ENCODE measurements around the gene RTN4R.

Gene RTN4R

DNA sequence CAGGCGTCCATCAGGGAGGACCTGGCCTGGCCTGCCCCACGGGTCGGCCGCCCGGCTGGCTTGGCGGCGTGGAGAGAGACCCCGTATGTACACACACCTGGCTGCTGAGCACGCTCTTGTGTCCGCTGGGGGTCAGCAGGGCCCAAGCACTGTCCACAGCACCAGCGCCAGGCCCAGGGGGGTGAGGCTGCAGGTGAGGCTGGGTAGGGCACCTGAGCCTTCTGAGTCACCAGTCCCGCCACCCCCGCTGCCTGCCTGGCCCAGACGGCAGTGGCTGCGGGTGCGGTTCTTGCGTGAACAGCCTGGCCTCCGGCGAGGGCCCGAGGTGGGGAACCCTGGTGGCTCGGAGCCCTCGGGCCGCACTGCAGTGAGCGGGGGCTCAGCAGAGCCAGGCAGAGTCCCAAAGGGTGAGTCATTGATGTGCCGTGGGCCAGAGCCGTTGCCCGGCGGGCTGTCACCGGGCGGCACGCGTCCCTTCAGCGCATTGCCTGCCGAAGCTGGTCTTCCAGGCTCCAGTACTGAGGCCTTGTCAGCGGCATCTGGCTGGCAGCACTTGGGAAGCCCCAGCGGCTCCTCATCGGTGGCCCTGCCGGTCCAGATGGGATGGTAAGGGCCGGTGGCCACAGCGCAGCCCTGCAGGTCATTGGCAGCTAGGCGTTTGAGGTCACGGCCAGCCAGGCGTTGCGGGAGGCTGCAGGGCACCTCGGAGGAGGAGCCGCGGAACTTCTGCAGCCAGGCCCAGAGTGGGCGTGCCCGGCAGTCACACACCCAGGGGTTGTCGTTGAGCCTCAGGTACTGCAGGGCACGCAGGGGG lies 26.3 kb downstream of the RTN4R start:
- no peak for DNase-seq

DNA sequence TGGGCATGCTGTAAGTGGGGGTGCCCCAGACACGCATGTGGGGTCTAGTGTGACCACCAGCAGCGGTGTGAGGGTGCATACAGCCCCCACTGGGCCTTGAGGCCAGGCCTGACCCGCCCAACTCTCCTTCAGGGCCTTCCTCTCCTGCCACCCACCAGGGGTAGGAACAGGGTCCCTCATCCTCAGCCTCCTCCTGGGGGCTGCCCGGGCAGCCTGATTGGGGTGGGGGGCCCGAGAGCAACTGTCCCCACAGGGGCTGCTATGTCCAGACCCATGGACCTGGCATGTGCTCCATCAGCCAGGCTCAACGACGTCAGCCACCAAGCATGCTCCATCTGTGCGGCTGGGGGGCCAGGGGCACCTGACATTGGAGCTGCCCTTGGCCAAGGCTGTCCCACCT lies 27.2 kb downstream of the RTN4R start:
- DNase-seq: no peak

DNA sequence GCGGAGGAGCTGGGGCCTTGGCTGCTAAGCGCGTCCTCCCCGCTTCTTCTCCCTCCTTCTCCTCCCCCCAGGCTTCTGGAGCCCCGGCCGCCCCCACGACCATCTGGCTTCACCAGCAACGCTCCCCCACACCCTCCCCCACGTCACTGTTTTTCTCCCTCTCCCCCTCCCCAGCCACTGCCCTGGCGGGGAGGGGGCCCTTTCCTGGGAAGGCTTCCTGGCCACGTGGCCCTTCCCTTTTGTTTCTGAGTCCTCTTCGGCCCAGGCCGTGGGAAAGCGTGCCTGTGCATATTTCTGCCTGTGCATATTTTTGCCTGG lies 27.7 kb downstream of the RTN4R start:
- DNase-seq: no peak

- no peak for DNase-seq
These were observed 28.3 kb downstream of the RTN4R start for GRCh38 chr22:20239676-20240446.

DNA sequence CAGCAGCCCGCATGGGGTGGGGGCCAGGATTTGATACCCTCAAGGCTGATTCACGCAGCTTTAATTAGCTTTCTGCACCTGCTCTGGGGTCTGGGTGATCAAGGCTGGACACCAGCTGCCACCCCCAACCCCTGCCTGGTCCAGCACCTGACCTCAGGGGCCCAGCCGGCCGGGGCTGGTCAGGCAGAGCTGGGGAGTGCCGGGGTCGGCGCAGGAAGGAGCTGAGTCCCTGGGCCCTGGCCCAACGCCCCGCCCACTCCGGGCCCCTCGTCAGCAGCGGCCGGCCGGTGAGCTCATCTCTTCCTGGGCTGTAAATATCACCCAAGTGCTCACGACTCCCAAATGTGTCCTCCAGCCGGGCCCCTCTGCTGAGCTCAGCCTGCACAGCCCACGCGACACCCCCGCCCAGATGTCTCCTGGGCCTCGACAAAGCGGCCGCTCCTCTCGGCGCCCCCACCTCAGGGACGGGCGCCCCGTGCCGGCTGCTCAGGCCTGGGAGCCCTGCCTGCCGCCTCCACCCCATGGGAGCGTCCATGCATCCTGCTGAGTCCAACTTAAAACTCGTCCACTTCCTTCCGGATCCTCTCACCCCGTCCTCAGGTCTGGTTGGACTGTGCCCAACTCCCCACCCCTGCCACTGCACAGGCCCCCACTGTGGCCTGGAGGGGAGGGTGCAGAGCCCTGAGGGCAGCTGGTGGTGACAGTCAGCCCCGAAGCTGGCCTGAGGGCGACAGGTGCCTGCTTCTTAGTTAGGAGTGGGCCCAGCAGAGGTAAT lies 29.0 kb downstream of the RTN4R start:
- DNase-seq: no peak

GRCh38 chr22:20238536-20238900 lies 29.6 kb downstream of the RTN4R start:
- peak; percentile 19 for DNase-seq

DNA sequence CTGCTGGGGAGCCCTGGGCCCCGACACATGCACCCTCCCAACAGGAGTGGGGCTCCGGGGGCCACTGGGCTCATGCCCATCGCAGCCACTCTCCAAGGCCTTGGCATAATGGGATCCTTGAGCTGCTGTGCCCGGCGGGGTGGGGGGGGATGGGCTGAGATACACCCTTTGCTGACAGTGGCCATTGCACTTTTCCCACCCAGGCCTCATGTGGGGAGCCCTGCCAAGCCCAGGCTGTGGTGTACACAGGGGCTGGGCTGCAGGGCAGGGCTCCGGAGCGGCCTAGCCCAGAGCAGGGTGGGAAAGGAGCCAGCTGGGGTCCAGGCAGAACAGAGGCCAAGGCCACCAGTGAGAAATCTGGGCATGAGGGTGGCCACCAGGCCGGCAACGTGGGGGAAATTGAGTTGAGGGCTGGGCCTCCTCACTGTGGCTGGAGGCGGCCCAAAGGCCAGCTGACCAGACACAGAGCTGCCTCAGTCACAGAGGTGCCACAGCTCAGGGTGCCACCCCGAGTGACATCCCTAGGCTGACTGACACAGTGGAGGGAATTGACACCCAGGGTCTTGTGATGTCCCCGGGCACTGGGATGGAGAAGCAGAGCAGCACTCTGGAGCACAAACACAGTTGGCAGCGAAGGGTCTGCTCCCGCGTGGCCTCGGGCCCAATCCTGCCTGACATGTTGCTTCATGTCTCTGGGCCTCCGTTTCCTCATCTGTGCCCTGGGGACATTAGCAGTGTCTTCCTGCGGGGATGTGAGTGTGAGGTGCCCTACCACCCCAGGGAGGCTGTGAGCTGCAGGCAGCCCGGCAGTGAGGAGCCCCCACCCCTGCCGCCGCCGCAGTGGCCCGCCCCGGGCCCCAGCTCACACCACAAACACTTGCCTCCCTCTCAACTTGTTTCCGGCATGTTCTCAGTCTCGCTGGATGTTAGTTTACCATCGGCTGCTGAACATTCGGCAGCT lies 30.4 kb downstream of the RTN4R start:
- no peak for DNase-seq

GRCh38 chr22:20236052-20236717 lies 31.9 kb downstream of the RTN4R start:
- DNase-seq: no peak

DNA sequence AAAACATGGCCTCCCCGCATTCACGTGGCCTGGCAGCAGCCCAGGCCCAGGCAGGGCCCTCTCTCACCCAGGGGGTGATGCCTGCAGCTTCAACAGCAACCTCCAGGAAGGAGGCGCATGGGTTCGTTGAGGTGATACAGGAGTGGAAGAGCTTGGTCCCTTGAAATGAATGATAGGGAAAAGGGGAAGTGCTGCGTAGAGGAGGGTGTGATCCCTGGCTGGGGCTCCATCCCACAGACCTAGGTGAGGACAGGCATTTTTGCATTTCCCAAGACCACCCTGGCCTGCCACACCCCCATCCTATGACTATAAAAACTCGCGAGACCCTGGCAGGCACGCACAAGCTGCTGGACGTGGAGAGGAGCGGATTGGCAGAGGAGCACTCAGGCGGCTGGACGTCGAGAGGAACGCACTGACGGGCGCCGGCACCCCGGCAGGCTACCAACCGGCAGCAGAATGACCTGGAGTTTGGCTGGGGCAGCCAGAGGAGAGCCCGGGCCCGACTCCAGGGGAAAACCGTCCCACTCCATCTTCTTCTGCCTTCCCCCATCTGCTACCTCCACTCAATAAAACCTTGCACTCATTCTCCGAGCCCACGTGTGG lies 32.6 kb downstream of the RTN4R start:
- no peak for DNase-seq

DNA sequence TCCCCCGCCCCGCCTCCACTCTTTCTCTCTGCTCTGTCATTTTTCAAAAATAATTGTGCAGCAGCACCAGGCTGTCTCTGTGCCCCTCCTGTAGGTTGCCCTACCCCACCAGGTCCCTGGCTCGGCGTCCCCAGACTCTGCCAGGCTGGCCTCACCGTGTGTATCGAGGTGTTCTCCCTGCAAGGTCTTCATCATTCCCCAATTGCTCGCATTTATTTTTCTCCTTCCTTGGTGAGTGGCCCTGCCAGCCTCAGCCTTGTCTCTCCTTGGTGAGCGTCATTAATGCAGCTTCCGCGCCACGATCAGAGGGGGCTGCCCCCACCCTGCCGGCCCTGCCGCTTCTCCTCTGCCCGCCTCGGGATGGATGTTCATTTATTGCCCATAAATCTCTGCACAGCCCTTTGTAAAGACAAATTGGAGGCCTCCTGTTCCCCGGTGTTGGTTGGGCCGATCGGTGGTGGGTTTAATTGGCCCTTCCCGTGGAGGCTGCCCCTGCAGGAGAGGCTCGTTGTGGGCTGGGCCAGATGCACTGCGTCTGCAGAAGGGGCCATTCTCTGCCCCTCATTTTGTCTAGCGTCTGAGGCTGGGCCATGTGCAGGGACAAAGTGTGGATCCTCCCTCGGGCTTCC lies 33.2 kb downstream of the RTN4R start:
- DNase-seq: no peak

DNA sequence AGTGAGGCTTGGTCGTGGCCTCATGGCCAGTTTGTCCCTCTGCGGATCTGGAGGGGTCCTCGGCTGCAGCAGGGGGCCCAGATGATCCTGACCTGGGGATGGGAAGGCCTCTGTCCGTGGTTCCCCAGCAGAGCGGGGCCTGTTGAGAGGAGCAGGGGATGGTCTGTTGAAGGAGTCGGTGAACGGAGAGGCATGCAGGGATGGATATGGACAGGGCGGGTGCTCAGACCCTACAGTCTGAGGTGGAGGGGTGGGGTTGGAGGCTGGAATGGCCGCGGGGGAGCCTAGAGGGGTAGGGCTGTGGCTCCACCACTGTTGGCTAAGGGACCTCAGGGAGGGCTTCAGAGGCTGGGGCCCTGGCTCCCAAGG lies 33.8 kb downstream of the RTN4R start:
- no peak for DNase-seq

DNA sequence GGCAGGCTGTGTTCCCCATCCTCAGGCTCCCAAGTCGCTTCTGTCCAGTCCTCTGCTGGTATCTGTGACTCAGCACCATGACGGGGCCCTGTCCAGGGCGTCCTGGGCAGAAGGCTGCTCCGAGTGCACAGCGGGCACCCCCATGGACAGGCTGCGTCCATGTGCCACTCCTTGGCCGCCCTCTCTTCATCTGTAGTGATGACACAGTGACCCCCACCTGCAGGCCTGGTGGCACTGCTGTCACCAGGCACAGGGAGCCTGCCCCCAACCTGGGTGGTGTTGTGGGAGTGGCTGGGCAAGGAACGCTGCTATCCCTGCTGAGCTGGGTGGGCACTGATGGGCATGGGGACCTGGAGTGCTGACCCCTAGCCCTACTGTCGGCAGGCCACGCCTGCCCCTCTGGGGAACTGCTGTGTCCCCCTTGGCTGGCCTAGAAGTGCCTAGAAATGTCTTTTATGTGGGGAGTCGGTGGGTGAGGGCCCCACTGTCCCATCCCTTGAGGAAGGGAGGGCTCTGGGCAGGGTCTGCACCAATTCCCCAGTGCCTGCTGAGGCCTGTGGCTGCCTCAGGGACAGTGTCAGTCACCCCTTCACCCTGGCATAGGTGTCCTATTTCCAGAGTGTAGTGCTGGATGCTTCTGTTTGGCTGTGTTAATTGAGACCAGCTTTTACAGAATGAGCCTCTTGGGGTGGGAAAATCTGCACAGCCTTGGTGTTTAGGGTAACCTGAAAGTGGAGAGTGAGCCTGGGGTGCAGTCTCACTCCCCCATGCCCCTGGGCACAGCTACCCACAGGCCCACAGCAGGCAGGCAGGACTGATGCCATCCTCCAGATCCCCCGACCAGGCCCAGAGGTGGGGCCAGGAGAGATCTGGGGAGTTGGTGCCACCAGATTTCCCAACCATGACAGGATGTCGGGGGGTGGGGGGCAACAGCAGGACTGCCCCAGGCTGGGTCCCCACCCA lies 34.5 kb downstream of the RTN4R start:
- DNase-seq: no peak

GRCh38 chr22:20232781-20233180 lies 35.3 kb downstream of the RTN4R start:
- DNase-seq: no peak

DNA sequence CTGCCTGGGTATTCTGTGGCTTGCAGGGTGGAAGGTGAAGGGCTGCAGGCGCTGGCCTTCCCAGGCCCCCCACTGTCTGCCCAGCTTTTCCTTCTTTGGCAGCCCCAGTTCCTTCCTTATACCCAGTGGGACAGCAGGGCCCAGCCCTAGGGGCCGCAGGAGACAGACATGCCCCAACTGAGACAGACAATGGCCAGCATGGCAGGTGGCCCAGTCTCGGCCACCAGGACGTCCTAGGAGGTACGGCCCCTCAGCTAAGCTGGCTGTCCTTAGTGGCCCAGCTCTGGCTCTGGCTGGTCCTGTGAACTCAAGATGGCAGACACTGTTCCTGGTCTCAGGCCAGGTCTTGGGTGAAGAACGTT lies 35.9 kb downstream of the RTN4R start:
- DNase-seq: no peak

- no peak for DNase-seq
These were observed 36.4 kb downstream of the RTN4R start for GRCh38 chr22:20231514-20232236.

DNA sequence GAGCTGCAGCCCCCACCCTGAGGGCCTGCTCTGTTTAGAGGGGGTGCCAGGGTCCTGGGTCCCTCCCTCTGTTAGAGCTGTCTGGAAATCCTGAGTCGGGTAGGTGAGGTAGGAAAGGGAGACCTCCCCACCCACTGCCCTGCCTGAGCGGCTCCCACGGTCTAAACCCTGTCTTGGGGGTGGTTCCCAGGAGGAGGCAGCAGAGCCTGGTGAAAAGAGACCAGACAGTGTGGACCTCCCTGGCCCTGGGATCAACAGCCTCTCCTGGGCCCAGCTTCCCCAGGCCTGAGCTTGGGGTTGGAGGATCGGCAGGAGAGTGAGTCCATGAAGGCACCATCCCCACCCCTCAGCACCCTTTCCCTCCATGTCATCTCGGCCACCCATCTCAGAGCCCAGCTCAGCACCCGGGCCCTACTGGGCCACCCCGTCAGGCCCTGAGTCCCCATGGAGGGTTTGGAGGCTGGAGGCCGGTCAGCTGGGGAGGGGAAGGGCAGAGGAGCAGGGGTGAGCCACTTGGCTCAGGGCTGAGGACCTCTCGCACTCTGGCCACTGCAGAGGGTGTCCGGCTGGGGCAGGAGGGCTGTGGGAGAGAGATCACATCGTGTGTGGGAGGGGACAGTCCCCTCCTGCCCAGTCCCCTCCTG lies 37.2 kb downstream of the RTN4R start:
- no peak for DNase-seq

DNA sequence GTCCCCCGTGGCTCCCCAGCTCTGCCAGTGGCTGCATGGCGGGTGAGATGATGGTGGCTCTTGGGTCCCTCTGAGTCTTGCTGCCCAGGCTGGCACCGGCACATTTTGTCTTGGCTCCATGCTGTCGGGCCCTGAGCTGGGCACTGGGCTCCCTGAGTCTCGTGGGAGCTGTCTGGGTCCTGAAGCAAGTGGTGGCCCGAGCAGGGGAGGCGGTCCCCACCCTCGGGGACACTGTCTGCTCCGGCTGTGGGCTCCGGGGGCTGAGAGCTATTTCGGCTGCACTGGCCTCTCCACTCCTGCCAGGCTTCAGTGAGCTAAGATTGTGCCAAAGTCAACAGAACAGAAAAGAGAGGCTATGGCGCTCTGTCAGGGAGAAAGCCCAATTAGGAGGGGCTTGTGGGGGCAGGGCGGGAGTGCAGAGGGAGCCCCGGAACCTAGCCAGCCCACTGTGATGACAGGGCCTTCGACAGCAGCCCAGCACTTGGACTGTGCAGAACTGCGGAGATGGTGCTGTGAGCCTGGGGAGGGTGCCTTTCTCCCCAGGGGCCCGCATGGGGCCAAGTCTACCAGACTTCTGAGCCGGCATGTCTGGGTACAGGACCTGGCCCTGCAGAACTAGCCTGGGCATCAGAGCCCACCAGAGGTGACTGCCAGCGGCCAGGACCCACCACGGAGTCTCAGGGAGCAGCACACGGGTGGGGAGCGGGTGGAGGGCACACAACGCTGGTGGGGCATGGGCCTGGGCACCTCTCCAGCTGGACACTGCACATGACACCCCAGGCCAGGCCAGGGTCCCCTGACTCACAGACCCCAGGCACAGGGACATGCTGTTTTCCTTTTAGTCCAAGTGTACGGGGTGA lies 38.0 kb downstream of the RTN4R start:
- DNase-seq: no peak

- no peak for DNase-seq
These were observed 39.2 kb downstream of the RTN4R start for GRCh38 chr22:20228939-20229272.

Data from fibroblast of skin of scalp (primary cell).